Posterior vena cava (tissue), 2 donors: Measurements from ENCODE around the gene HERC2. TPM values are rescaled to one million over a fixed set of nuclear protein-coding genes. Genes with fewer than 3 reads are reported as not detected.
"Not testable (repeated sequence)": the region's sequence is repeated elsewhere in the genome, so short reads cannot be mapped to it uniquely, and the experiment has no call there.

Experiments
- DNase-seq: peaks from one replicate; pipeline ENCODE4 v3.0.0-alpha.2; 2020; ENCODE audit warnings: low spot score
- intact Hi-C, 2 donors: fragments of 100-400 bp; cut with DNase I; formaldehyde crosslinking; loops; one replicate each; pipeline versions ENCODE4 v1.14.1 to v1.14.2; 2022 to 2023
- total RNA-seq, 2 donors: library from RNA; stranded (reverse); fragmentation: NEBNext Ultra II Directional; extraction: Animal tissue kit (Norgen Biotek cat#: 25700); gene quantifications; one replicate each; pipeline ENCODE4 v1.2.1, GENCODE V29; 2021
- donor health status: DM: yes; HTN: yes; CAD: no.
- donor health status: DM: yes; HTN: yes; CAD: no.

Gene HERC2
- total RNA-seq, 2 donors from 2014 or later, result 58.6 to 61.5 TPM

DNA sequence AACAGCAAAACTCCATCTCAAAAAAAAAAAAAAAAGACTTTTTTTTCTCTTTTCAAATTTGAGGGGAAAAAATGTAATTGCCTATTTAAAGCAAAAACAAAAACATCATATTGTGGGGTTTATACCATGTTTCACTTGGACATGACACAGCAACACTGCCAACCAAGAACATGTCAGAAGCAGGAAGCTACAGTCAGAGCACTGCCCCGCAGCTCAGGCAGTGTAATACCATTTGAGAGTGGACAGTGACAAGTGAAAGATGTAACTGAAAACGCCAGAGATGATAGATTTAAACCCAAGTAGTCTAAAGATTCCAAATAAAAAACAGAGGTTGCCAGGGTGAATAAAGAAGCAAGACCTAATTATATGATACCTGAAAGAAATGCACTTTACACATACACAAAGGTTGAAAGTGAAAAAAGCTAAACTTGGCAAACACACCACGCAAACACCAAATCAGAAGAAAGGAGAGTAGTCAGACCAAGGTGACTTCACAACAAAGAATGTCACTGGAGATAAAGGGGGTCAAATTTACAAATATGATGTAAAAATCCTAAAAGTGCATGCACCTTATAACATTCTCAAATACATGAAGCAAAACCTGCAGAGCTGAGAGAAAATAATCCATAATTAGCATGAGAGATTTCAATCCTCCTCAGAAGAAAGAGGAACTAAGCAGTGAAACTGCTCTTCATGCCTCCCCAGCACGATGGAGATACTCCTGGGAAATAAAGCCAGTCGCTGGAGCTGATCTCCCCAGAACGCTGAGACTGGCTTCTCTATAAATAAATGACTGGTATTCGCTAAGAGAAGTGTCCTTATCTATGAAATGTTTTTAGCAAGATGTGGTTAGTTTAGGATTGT is 32.9 kb downstream of the HERC2 start:
- intact Hi-C loops, DNase-seq: not testable (repeated sequence)

DNA sequence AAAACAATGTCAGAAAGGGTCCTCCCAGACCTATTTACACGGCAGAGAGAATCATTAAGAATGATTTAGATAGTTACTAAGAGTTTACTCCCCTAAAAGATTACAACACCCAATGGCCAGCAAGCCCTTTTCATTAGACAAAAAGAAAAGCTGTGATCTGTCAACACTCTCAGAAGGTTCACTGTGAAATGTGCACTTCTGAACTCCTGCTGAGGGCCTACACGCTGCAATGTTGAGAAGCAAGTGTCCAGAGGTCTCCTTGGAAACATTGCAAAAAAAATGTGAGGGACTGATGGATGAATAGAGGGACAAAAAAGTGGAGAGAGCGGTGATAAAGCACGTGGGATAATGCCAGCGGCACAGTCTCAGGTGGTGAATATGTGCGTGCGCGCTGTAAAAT is 35.3 kb downstream of the HERC2 start:
- intact Hi-C loops, DNase-seq: not testable (repeated sequence)

GRCh38 chr15:28286031-28286430 is 35.9 kb downstream of the HERC2 start:
- no peak for DNase-seq
- intact Hi-C loops, result no loop called here

DNA sequence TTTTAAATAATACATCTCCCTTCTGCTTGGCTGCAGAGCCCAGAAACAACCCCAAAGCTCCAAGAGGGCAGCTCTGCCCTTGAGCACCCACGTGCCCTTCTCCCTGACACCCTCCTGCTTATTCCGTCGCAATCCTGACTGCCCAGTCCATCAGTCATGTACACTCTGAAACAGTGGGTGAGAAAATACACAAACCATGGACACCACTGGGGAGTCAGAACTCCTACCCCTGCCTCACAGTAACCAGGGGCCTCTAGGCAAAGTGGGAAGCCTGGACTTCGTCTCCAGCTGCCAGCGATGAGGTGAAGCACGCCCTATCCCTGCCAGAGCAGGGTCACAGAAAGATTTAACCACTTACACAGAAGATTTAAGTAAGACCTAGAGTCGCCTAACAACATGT is 40.1 kb downstream of the HERC2 start:
- DNase-seq, result no peak
- intact Hi-C loops, result no loop called here

DNA sequence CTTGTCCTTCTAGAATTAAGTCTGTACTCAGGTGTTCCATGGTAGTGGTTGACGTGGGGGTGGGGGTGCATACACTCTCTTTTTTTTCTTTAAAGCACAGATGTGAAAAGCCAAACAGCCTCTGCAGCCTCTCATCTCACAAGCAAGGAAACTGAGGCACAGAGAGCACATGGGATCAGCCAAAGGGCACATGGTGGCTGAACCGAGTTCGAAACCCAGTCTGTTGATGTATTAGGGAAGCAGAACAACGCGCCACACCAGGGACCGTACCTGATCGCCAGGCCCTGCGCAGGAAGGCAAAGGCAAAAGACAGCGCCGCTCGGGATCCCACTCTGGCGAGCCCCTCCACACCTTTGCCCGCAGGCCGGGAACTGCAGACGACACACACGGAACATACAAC is 47.3 kb downstream of the HERC2 start:
- intact Hi-C loops, result no loop called here
- no peak for DNase-seq

GRCh38 chr15:28273873-28274610 is 47.9 kb downstream of the HERC2 start:
- DNase-seq, result no peak
- intact Hi-C loops, result no loop called here

- intact Hi-C loops, result no loop called here
- no peak for DNase-seq
Observed at GRCh38 chr15:28273468-28273867, 48.5 kb downstream of the HERC2 start.

DNA sequence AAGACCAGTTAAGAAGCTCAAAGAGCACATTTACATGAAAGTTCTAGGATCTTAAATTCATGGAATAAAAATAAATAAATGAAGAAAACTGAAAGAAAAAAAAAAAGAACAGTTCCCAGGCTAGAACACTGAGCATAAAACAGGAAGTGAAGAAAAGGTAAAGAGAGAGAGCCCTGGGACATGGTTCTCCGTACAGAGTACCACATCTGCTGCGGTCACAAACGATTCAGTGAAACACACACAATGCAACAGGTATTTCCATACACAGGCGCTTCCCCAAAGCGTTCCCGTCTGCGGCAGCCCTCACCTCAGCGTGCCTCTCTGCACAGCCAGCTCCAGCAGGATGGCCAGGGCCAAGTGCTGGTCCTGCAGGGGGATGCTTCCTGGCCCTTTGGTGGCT is 49.4 kb downstream of the HERC2 start:
- no peak for DNase-seq
- intact Hi-C loops, result no loop called here

GRCh38 chr15:28271697-28272260 is 50.2 kb downstream of the HERC2 start:
- DNase-seq, result no peak
- intact Hi-C loops, result no loop called here

- DNase-seq, result no peak
- intact Hi-C loops, result no loop called here
Observed at GRCh38 chr15:28269097-28269496, 52.9 kb downstream of the HERC2 start.

- intact Hi-C loops, result no loop called here
- DNase-seq, result no peak
Observed at GRCh38 chr15:28267727-28268126, 54.3 kb downstream of the HERC2 start.

- intact Hi-C loops, result no loop called here
- no peak for DNase-seq
Observed at GRCh38 chr15:28265334-28266019, 56.5 kb downstream of the HERC2 start.

DNA sequence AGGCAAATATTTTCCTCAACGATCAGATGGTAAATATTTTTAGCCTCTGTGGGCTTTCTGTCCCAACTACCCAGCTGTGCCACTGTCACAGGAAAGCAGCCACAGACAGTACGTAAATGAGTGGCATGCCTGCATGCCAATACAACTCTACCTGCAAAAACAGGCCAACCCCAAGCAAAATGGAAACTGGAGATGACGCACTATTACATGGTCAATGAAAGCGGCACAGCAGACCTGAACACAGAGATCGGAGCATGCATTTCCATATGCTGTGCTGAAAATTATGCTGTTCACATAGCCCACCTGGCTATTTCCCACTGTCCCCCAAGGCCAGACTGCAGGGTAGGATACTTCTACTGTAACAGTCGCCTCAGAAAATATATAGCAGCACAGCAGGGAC is 57.8 kb downstream of the HERC2 start:
- DNase-seq, result no peak
- intact Hi-C loops, result no loop called here

DNA sequence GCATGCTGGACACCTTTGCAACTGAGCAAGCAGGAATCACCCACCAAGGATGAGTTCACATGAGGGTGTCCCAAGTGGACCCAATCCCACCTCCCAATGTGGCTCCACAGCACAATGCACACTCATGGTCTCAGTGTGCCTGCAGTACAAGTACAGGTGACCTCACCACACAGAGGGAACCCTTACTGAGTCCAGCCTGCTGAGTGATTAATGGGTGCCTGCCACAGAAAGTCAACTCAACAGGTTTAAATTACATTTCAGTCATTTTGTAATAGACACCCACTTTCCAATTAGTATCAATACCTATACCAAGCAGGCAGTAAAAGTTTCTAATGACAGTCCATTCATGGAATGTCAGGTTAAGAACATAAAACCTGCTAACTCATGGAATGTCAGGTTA is 59.5 kb downstream of the HERC2 start:
- DNase-seq, result no peak
- intact Hi-C loops, result no loop called here

DNA sequence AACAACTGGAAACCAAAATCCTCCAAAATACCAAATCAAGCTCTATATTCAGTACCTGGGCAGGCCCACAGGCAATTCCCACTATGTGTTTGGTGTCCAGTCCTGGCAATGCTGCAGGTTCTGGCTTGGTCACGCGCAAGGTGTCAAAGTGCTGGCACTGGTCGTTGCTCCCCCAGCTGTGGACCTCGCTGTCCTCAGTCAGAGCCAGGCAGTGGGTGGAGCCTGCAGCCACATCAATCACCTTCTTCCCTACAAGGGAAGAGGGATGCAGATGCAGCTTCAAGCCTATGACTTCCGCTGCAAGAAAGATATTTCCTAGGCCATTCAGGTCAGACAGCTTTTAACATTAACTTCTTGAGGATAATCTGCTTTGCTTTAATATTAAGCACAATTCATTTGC is 61.3 kb downstream of the HERC2 start:
- intact Hi-C loops, result no loop called here
- no peak for DNase-seq

DNA sequence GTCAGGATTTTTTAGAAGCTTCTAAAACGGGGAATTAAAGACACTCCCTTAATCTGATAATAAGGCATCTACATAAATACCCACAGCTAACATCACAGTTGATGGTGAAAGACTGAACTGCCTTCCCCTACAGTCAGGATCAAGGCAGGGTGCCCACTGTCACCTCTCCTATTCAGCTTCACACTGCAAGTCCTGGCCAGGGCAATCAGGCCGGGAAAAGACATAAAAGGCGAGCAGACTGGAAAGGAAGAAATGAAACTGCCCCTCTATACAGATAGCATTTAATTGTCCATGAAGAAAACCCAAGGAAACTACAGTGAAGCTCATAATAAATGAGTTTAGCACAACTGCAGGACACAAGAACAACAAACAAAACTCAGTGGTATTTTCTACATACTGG is 61.7 kb downstream of the HERC2 start:
- no peak for DNase-seq
- intact Hi-C loops, result no loop called here

GRCh38 chr15:28255965-28256364 is 66.0 kb downstream of the HERC2 start:
- intact Hi-C loops, result no loop called here
- no peak for DNase-seq

DNA sequence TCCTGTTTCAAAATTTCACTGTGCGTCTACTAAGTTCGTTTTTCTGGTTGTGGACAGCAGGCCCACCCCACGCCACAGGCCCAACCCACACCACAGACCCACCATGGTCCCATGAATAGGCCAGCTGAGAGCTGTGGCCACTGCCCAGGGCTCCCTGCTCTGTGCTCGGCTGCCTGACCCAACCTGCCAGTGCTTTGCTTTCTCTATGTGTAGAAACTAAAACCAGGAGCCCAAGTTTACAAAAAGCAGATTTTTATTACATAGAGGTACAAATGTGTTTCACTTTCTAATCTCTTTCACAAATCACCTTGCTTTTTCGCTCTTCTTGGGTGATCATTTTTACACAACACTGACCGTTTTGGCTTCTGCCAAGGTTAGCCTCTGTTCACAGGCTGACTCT is 69.1 kb downstream of the HERC2 start:
- DNase-seq, result no peak
- intact Hi-C loops, result no loop called here

- intact Hi-C loops, result no loop called here
- DNase-seq, result no peak
Observed at GRCh38 chr15:28246605-28247004, 75.4 kb downstream of the HERC2 start.

DNA sequence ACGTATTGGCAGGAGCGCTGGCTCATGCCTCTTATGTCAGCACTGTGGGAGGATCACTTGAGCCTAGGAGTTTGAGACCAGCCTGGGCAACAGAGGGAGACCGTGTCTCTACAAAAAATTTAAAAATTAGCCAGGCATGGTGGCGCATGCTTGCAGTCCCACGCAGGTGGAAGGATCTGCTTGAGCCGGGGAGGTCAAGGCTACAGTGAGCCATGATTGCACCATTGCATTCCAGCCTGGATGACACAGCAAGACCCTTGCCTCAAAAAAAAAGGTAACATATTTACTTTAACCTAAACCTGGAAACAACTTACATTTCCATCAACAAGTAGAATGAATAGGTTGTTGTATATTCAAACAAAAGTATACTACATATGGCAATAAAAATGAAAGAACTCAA is 78.1 kb downstream of the HERC2 start:
- DNase-seq, result no peak
- intact Hi-C loops, result no loop called here
